H1 (cell line): ENCODE data around the gene TOB1. TPM values are rescaled to one million over a fixed set of nuclear protein-coding genes. Genes with fewer than 3 reads are reported as not detected.

ENCODE experiments used
- CTCF ChIA-PET: fragments of 300-600 bp; sonication (Branson Sonifier 250); formaldehyde crosslinking; loops from one replicate; lab custom pipeline; 2021; ENCODE audit not compliant: partially characterized antibody; lab: Charles Lee
- POLR2A ChIA-PET: fragments of 300-600 bp; sonication (Branson Sonifier 250); formaldehyde crosslinking; loops from one replicate; lab custom pipeline; 2021; ENCODE audit warnings: inconsistent platforms; ENCODE audit not compliant: partially characterized antibody; lab: Charles Lee
- DNase-seq, 2 experiments: peaks; one replicate each; pipeline versions ENCODE4 v3.0.0 to v3.0.0-alpha.2; 2010 to 2022; ENCODE audit warnings: low spot score in 2 of 2, low read depth in 1 of 2, mixed read lengths in 1 of 2
- FAIRE-seq: peaks from 2 replicates; lab custom pipeline; 2011; peaks lifted over from hg19 to GRCh38; lab: Jason Lieb, UNC
- H2AFZ ChIP-seq: 2 replicates; pipeline ENCODE4 v1.8.1; 2012; ENCODE audit warnings: low read length, inconsistent platforms
- H2AK5ac ChIP-seq: 2 replicates; pipeline ENCODE4 v1.6.1; 2013; ENCODE audit warnings: low read depth, low read length
- H2BK120ac ChIP-seq: replicated peaks from 2 replicates; pipeline ENCODE3; 2013; ENCODE audit warnings: low read depth, low read length, inconsistent platforms
- H2BK12ac ChIP-seq: 2 replicates; pipeline ENCODE4 v1.6.1; 2013; ENCODE audit warnings: low read depth, low read length
- H2BK15ac ChIP-seq: 2 replicates; pipeline ENCODE4 v1.6.1; 2013; ENCODE audit warnings: low read length
- H2BK20ac ChIP-seq: 2 replicates; pipeline ENCODE4 v1.6.1; 2013; ENCODE audit warnings: low read length
- H2BK5ac ChIP-seq: 2 replicates; pipeline ENCODE4 v1.6.1; 2013; ENCODE audit warnings: low read depth, low read length
- H3K14ac ChIP-seq: 2 replicates; pipeline ENCODE4 v1.6.1; 2013; ENCODE audit warnings: inconsistent platforms; ENCODE audit not compliant: insufficient read length
- H3K18ac ChIP-seq: 2 replicates; pipeline ENCODE4 v1.6.1; 2013; ENCODE audit warnings: low read length; ENCODE audit errors: extremely low read depth
- H3K23ac ChIP-seq: 2 replicates; pipeline ENCODE4 v1.6.1; 2013; ENCODE audit warnings: inconsistent platforms; ENCODE audit not compliant: insufficient read length
- H3K23me2 ChIP-seq: 2 replicates; pipeline ENCODE4 v1.6.1; 2013; ENCODE audit warnings: low read depth, low read length
- H3K27ac ChIP-seq: 2 replicates; pipeline ENCODE4 v1.6.1; 2011; ENCODE audit warnings: low read depth, low read length, inconsistent platforms
- H3K27me3 ChIP-seq, 4 experiments: replicated peaks in 1 of 4; 1 replicate in 1 of 4; 2 replicates in 3 of 4; pipeline versions ENCODE4 v1.6.1 to v1.8.1; 2011 to 2013; ENCODE audit warnings: low read length in 3 of 4, mild to moderate bottlenecking in 3 of 4, inconsistent platforms in 2 of 4, mixed read lengths in 2 of 4, moderate library complexity in 1 of 4; ENCODE audit not compliant: control insufficient read depth in 3 of 4, insufficient read depth in 3 of 4; ENCODE audit errors: extremely low read depth in 1 of 4
- H3K36me3 ChIP-seq, 4 experiments: 2 replicates each; pipeline versions ENCODE4 v1.6.1 to v1.8.1; 2011 to 2013; ENCODE audit warnings: mild to moderate bottlenecking in 4 of 4, low read length in 3 of 4, moderate library complexity in 2 of 4, control low read depth in 1 of 4, inconsistent platforms in 1 of 4; ENCODE audit not compliant: insufficient read depth in 4 of 4, control insufficient read depth in 2 of 4
- H3K4ac ChIP-seq: replicated peaks from 2 replicates; pipeline ENCODE3; 2013; ENCODE audit warnings: low read length, low read depth, mixed read lengths, inconsistent platforms; ENCODE audit not compliant: insufficient read length
- H3K4me1 ChIP-seq, 4 experiments: replicated peaks in 1 of 4; 1 replicate in 1 of 4; 2 replicates in 3 of 4; pipeline versions ENCODE4 v1.6.1 to v1.8.1; 2011 to 2013; ENCODE audit warnings: low read length in 3 of 4, inconsistent platforms in 2 of 4, mixed read lengths in 1 of 4; ENCODE audit not compliant: insufficient read depth in 4 of 4, control insufficient read depth in 3 of 4
- H3K4me2 ChIP-seq, 2 experiments: 2 replicates each; pipeline versions ENCODE4 v1.6.1 to v1.8.1; 2011 to 2013; ENCODE audit warnings: low read depth in 2 of 2, low read length in 2 of 2, control low read depth in 1 of 2, inconsistent platforms in 1 of 2, mild to moderate bottlenecking in 1 of 2; ENCODE audit not compliant: insufficient read depth in 1 of 2
- H3K4me3 ChIP-seq, 4 experiments: fragments of 200-600, 300-600 bp in 1 of 4; sonication (generic), shearing (Covaris generic), sonication (Bioruptor Twin) in 1 of 4; 2 replicates each; pipeline versions ENCODE4 v1.5.1 to v1.8.1; 2011 to 2016; ENCODE audit warnings: low read length in 4 of 4, low read depth in 3 of 4, control low read depth in 2 of 4, inconsistent platforms in 2 of 4, mild to moderate bottlenecking in 2 of 4, mixed read lengths in 1 of 4, moderate library complexity in 1 of 4; ENCODE audit not compliant: insufficient read depth in 2 of 4; ENCODE audit errors: extremely low read depth in 1 of 4
- H3K56ac ChIP-seq: replicated peaks from 2 replicates; pipeline ENCODE3; 2013; ENCODE audit warnings: low read depth, mild to moderate bottlenecking, mixed read lengths, low read length, inconsistent platforms; ENCODE audit not compliant: insufficient read length
- H3K79me1 ChIP-seq: 2 replicates; pipeline ENCODE4 v1.6.1; 2013; ENCODE audit warnings: low read depth, low read length, control low read depth
- H3K79me2 ChIP-seq, 2 experiments: 2 replicates each; pipeline versions ENCODE4 v1.6.1 to v1.8.1; 2012 to 2013; ENCODE audit warnings: low read length in 2 of 2, mild to moderate bottlenecking in 2 of 2, inconsistent platforms in 1 of 2; ENCODE audit not compliant: insufficient read depth in 2 of 2, control insufficient read depth in 1 of 2
- H3K9ac ChIP-seq, 4 experiments: replicated peaks in 1 of 4; 1 replicate in 1 of 4; 2 replicates in 3 of 4; pipeline versions ENCODE4 v1.6.1 to v1.8.1; 2011 to 2013; ENCODE audit warnings: low read depth in 3 of 4, low read length in 3 of 4, control low read depth in 2 of 4, mild to moderate bottlenecking in 2 of 4, moderate library complexity in 2 of 4, inconsistent platforms in 1 of 4; ENCODE audit errors: extremely low read depth in 1 of 4
- H3K9me3 ChIP-seq, 2 experiments: 2 replicates each; pipeline versions ENCODE4 v1.6.1 to v1.8.1; 2012 to 2013; ENCODE audit warnings: mild to moderate bottlenecking in 2 of 2, moderate library complexity in 2 of 2, control low read depth in 1 of 2, inconsistent platforms in 1 of 2, low read depth in 1 of 2, low read length in 1 of 2, mixed read lengths in 1 of 2; ENCODE audit not compliant: insufficient read depth in 2 of 2
- H4K20me1 ChIP-seq, 2 experiments: replicated peaks in 1 of 2; 2 replicates each; pipeline versions ENCODE3 to v1.8.1; 2011 to 2013; ENCODE audit warnings: inconsistent platforms in 2 of 2, low read length in 2 of 2, mild to moderate bottlenecking in 1 of 2; ENCODE audit not compliant: insufficient read depth in 2 of 2, control insufficient read depth in 1 of 2
- H4K5ac ChIP-seq: 2 replicates; pipeline ENCODE4 v1.6.1; 2013; ENCODE audit warnings: low read length, low read depth, mixed read lengths, inconsistent platforms; ENCODE audit not compliant: insufficient read length
- H4K8ac ChIP-seq: 2 replicates; pipeline ENCODE4 v1.8.0; 2013; ENCODE audit warnings: mild to moderate bottlenecking, moderate library complexity, low read length, inconsistent platforms; ENCODE audit not compliant: insufficient read depth; ENCODE audit errors: extremely low read depth
- H4K91ac ChIP-seq: replicated peaks from 2 replicates; pipeline ENCODE3; 2013; ENCODE audit warnings: low read length, mixed read lengths, inconsistent platforms; ENCODE audit not compliant: insufficient read length
- ASH2L ChIP-seq: fragments of 200-600, 300-600 bp; sonication (generic); IDR thresholded peaks from one replicate; pipeline ENCODE4 v1.7.1; 2017; ENCODE audit warnings: low read length
- CBX8 ChIP-seq: fragments of 300-800, 300-1000 bp; sonication (generic); IDR thresholded peaks from 2 replicates; pipeline ENCODE4 v1.7.1; 2016; ENCODE audit warnings: low read depth, low read length, borderline replicate concordance
- CHD1 ChIP-seq: IDR thresholded peaks from 2 replicates; pipeline ENCODE4 v1.6.1; 2012; ENCODE audit warnings: low read depth, low read length, improper control_type of control experiment
- GTF2F1 ChIP-seq: IDR thresholded peaks from 2 replicates; pipeline ENCODE4 v1.6.1; 2012; ENCODE audit warnings: low read depth, low read length, improper control_type of control experiment, borderline replicate concordance
- JUND ChIP-seq: IDR thresholded peaks from 2 replicates; pipeline ENCODE4 v1.6.1; 2011; ENCODE audit warnings: mild to moderate bottlenecking, improper control_type of control experiment, low read length
- KDM1A ChIP-seq: fragments of 200-600, 300-600 bp; sonication (generic); IDR thresholded peaks from 2 replicates; pipeline ENCODE4 v1.7.1; 2016; ENCODE audit warnings: mild to moderate bottlenecking, low read length, borderline replicate concordance
- NRF1 ChIP-seq: IDR thresholded peaks from 2 replicates; pipeline ENCODE4 v1.6.1; 2011; ENCODE audit warnings: mild to moderate bottlenecking, low read depth, low read length, improper control_type of control experiment
- SP1 ChIP-seq: IDR thresholded peaks from 2 replicates; pipeline ENCODE4 v1.6.1; 2011; ENCODE audit warnings: low read depth, low read length
- TCF12 ChIP-seq: IDR thresholded peaks from 2 replicates; pipeline ENCODE4 v1.6.1; 2011; ENCODE audit warnings: low read depth, mild to moderate bottlenecking, low read length
- WGBS, 2 experiments: shearing (Covaris generic) in 1 of 2; methylation state at CpG; one replicate each; pipeline versions ENCODE4 v1.1.6 to v1.1.7; 2013 to 2015; ENCODE audit warnings: low lambda C conversion rate in 2 of 2, mixed read lengths in 2 of 2, inconsistent platforms in 1 of 2, low coverage in 1 of 2, missing lambda C conversion rate in 1 of 2; ENCODE audit not compliant: insufficient replicate concordance in 2 of 2, insufficient coverage in 1 of 2, insufficient read length in 1 of 2; ENCODE audit errors: extremely low coverage in 1 of 2, missing lambda C conversion rate in 1 of 2; 5-methylcytosine and 5-hydroxymethylcytosine counted together
- polyA plus RNA-seq, 7 experiments: library from polyadenylated mRNA; depleted of rRNA in 3 of 7; stranded (reverse) in 5 of 7; unstranded in 2 of 7; fragments of >200 nt in 5 of 7; fragments of 200-250 nt in 2 of 7; gene quantifications; 1 replicate in 5 of 7; 2 replicates in 1 of 7; 4 replicates in 1 of 7; pipeline versions ENCODE4 v1.2.1 to v1.2.3, GENCODE V29; 2011 to 2013; ENCODE audit warnings: missing spikeins in 2 of 7, mixed read lengths in 2 of 7
- total RNA-seq: library from RNA; stranded (reverse); fragmentation: NEBNext Ultra II Directional; extraction: Animal tissue kit (Norgen Biotek cat#: 25700); gene quantifications from 2 replicates; pipeline ENCODE4 v1.2.1, GENCODE V29; 2021

Gene TOB1
- total and polyA plus RNA-seq, 2 of the 8 experiments (the other 6 are each of a cell fraction or from before 2014, with no cell fraction given) = 14.4 to 20.8 TPM

GRCh38 chr17:50853015-50853615 is 13.0 kb downstream of the TOB1 start:
- no peaks in the 10 kb centered on the region for H3K27me3 ChIP-seq
- no peak overlapping the region for H3K18ac ChIP-seq
- H2BK12ac ChIP-seq = no peak overlapping the region
- no peak overlapping the region for H3K4ac ChIP-seq
- DNase-seq (no peak), FAIRE-seq (no peak)
- H3K23ac ChIP-seq = no peak overlapping the region
- POLR2A ChIA-PET = interaction anchor here (0.9 to 4.1 kb wide), 9 partner anchors 9 to 104 kb away, joined by 3 to 52 read pairs (median 4); partner anchors contain the start of gene TOB1
- TF ChIP-seq GTF2F1 (no peak), ASH2L (no peak), KDM1A (no peak), CBX8 (no peak), JUND (no peak), NRF1 (no peak), CHD1 (no peak), SP1 (no peak), TCF12 (no peak)
- H4K91ac ChIP-seq = no peak overlapping the region
- no peak overlapping the region for H2AFZ ChIP-seq
- no peak overlapping the region for H2BK20ac ChIP-seq
- no peak overlapping the region for H3K9ac ChIP-seq
- WGBS, 2 experiments = 88% methylated on average over 6 of the region's 6 CpGs; no CpG with 5 or more reads in 1 of the 2 experiments
- no peak overlapping the region for H4K8ac ChIP-seq
- peaks cover 0 to 4% (median 0%) of the 10 kb centered on the region in 4 experiments; a peak in 1 of 7 replicates for H3K4me1 ChIP-seq
- no peak overlapping the region for H4K5ac ChIP-seq
- no peak overlapping the region for H3K56ac ChIP-seq
- no peak overlapping the region for H2BK15ac ChIP-seq
- H3K79me1 ChIP-seq = no peaks in the 10 kb centered on the region
- no peaks in the 10 kb centered on the region; the same call in 1 of the 2 replicates for H3K23me2 ChIP-seq
- H3K9me3 ChIP-seq = no peaks in the 10 kb centered on the region
- no peak overlapping the region for H3K4me3 ChIP-seq
- no peak overlapping the region for H2AK5ac ChIP-seq
- no peak overlapping the region for H3K27ac ChIP-seq
- no peak overlapping the region for H2BK120ac ChIP-seq
- no peak overlapping the region for H3K4me2 ChIP-seq
- H3K79me2 ChIP-seq = no peaks in the 10 kb centered on the region
- no peaks in the 10 kb centered on the region for H3K36me3 ChIP-seq
- no peak overlapping the region for H3K14ac ChIP-seq
- no peak overlapping the region for H2BK5ac ChIP-seq
- H4K20me1 ChIP-seq = no peaks in the 10 kb centered on the region
- CTCF ChIA-PET = interaction anchor here (0.6 to 31.7 kb wide), 43 partner anchors 8 to 652 kb away, joined by 3 to 735 read pairs (median 6); partner anchors contain the start of genes COL1A1, TOB1 and WFIKKN2
